ENCODE data around the gene TMEM132C.

DNA sequence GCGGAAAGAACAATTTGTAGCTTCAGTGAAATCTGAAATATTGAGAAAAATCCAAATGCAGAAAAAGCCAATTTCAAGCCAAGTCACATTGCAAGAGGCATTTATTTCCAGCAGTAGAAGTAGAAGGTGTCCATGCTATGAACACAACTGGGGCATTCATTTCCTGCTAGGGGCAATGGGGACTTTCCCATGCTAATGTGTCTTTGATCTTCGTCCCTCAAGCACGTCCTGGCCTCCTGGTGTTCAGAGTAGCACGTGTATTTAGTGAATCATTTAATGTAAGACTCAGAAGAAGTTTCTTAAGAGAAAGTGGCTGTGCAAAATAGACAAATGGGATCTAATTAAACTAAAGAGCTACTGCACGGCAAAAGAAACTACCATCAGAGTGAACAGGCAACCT, 267.9 kb downstream of the TMEM132C start:
- TF ChIP-seq, protein P1, sequence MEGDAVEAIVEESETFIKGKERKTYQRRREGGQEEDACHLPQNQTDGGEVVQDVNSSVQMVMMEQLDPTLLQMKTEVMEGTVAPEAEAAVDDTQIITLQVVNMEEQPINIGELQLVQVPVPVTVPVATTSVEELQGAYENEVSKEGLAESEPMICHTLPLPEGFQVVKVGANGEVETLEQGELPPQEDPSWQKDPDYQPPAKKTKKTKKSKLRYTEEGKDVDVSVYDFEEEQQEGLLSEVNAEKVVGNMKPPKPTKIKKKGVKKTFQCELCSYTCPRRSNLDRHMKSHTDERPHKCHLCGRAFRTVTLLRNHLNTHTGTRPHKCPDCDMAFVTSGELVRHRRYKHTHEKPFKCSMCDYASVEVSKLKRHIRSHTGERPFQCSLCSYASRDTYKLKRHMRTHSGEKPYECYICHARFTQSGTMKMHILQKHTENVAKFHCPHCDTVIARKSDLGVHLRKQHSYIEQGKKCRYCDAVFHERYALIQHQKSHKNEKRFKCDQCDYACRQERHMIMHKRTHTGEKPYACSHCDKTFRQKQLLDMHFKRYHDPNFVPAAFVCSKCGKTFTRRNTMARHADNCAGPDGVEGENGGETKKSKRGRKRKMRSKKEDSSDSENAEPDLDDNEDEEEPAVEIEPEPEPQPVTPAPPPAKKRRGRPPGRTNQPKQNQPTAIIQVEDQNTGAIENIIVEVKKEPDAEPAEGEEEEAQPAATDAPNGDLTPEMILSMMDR (conservative IDR thresholded peaks at IDR 0.05): no peak
- no peak for TF ChIP-seq ZFX (IDR thresholded peaks at IDR 0.05)

All from C4-2B (cell line).